Muscle layer of duodenum (tissue), 2 donors: ENCODE measurements around the gene NOD1.

Source experiments
- H3K27ac ChIP-seq: one replicate; pipeline ENCODE4 v1.7.0; 2013; ENCODE audit warnings: mild to moderate bottlenecking, low read length
- H3K27me3 ChIP-seq: one replicate; pipeline ENCODE4 v1.7.0; 2013; ENCODE audit warnings: low read depth, mild to moderate bottlenecking, control low read depth, low read length
- H3K36me3 ChIP-seq, 2 donors: one replicate each; pipeline ENCODE4 v1.7.0; 2013; ENCODE audit warnings: low read length in 2 of 2, control low read depth in 1 of 2, mild to moderate bottlenecking in 1 of 2; ENCODE audit not compliant: insufficient read depth in 2 of 2, control insufficient read depth in 1 of 2
- H3K4me1 ChIP-seq, 2 donors: one replicate each; pipeline ENCODE4 v1.7.0; 2013; ENCODE audit warnings: low read length in 2 of 2, mild to moderate bottlenecking in 2 of 2, control low read depth in 1 of 2, moderate library complexity in 1 of 2; ENCODE audit not compliant: insufficient read depth in 2 of 2, control insufficient read depth in 1 of 2
- H3K4me3 ChIP-seq, 2 donors: one replicate each; pipeline ENCODE4 v1.7.0; 2013; ENCODE audit warnings: low read length in 2 of 2, low read depth in 1 of 2, mild to moderate bottlenecking in 1 of 2
- H3K9me3 ChIP-seq, 2 donors: one replicate each; pipeline ENCODE4 v1.7.0; 2013; ENCODE audit warnings: low read length in 2 of 2, control low read depth in 1 of 2, mild to moderate bottlenecking in 1 of 2; ENCODE audit not compliant: control insufficient read depth in 1 of 2
- donor health status: healthy.

NOD1 gene

DNA sequence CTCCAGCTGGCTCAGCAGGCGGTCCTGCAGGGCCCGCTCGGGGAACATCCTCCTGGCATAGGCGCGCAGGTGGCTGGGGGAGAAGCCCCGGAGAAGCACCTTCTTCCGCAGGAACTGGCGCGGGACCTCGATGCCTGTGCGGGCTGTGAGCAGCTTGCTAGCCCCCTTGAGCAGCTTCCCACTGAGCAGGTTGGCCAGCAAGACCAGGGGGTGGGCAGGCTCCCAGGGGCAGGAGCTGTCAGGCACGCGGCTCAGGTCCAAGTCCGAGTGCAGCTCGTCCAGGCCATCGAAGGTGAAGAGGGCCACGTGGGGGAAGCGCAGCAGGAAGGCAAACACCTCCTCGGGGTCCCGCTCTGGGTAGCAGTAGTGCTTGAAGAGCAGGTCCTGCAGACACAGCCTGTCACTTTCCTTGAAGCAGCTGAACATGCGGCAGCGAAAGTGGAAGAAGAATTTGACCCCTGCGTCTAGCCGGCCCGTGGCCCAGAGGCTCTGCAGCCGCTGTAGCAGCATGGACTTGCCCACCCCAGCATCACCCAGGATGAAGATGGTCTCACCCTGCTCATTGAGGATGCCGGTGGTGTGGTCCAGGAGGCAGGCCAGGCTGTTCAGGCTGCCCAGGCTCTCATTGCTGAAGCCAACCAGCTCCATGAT lies 26.2 kb downstream of the NOD1 start:
- peaks cover 42 to 54% of the 10 kb centered on the region in 2 donors for H3K36me3 ChIP-seq
- H3K4me3 ChIP-seq, result no peak overlapping the region
- no peaks in the 10 kb centered on the region for H3K27me3 ChIP-seq
- no peaks in the 10 kb centered on the region for H3K9me3 ChIP-seq
- H3K4me1 ChIP-seq, result no peaks in the 10 kb centered on the region
- H3K27ac ChIP-seq, result no peak overlapping the region

GRCh38 chr7:30451539-30452279 lies 26.9 kb downstream of the NOD1 start:
- H3K36me3 ChIP-seq, result peaks cover 47 to 61% of the 10 kb centered on the region in 2 donors
- no peaks in the 10 kb centered on the region for H3K27me3 ChIP-seq
- no peak overlapping the region for H3K27ac ChIP-seq

DNA sequence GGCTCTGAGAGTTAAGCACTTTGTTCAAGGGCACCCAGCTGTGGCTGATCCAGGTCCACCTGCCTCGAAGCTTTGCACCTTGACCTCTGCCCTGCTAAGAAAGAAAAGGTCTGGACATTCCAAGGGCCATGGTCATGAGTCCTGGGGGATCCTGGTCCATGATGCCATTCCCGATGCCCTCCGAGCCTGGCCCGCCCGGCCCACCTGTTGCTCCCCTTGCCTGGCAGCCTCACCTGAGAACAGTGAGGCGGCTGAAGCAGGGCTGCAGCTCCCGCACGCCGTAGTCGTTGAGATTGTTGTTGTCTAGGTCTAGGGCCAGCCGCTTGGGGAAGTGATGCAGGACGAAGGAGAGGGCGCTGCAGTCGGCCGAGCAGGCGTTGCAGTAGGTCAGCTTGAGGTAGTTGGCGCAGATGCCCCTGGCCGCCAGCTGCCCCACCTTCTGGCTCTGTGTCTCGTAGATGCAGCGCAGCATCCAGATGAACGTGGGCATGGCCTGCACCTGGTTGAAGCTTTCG lies 27.5 kb downstream of the NOD1 start:
- H3K36me3 ChIP-seq, result peaks cover 40 to 63% of the 10 kb centered on the region in 2 donors
- no peaks in the 10 kb centered on the region for H3K27me3 ChIP-seq
- H3K9me3 ChIP-seq, result no peaks in the 10 kb centered on the region
- H3K27ac ChIP-seq, result no peak overlapping the region
- no peak overlapping the region for H3K4me3 ChIP-seq
- no peaks in the 10 kb centered on the region for H3K4me1 ChIP-seq

More at GRCh38 chr7:30451539-30452279, 26.9 kb downstream of the NOD1 start:
- H3K4me3 ChIP-seq, result no peak overlapping the region
- H3K9me3 ChIP-seq, result no peaks in the 10 kb centered on the region
- no peaks in the 10 kb centered on the region for H3K4me1 ChIP-seq

GRCh38 chr7:30450240-30450982 lies 28.2 kb downstream of the NOD1 start:
- Histone ChIP-seq H3K27ac (no peak overlapping the region), H3K27me3 (no peaks in the 10 kb centered on the region), H3K4me3 (no peak overlapping the region), H3K36me3 (peaks cover 37 to 57% of the 10 kb centered on the region in 2 donors), H3K9me3 (no peaks in the 10 kb centered on the region), H3K4me1 (no peaks in the 10 kb centered on the region)

- Histone ChIP-seq H3K27ac (no peak overlapping the region), H3K4me3 (no peak overlapping the region), H3K9me3 (no peaks in the 10 kb centered on the region), H3K4me1 (no peaks in the 10 kb centered on the region), H3K27me3 (no peaks in the 10 kb centered on the region), H3K36me3 (peaks cover 32 to 43% of the 10 kb centered on the region in 2 donors)
These were observed 30.0 kb downstream of the NOD1 start for GRCh38 chr7:30448461-30449189.

DNA sequence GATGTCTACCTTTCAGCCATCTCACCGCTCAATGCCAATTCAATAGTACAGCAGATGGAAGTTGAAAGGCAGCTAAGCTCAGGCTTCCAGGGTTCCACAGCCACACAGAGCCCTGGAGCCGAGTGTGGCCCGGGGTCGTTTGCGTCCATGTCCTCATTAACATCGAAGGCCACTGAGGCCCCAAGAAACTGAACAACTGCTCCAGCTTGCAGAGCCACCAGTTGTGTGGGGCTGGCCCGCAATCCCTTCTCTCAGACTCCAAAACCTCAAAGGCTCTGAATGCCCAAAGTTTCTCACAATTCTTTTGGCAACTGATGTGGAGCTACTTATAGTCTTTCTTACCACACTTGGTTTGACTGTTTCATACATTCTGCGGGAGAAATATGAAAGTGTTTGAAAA lies 31.1 kb downstream of the NOD1 start:
- no peak overlapping the region for H3K27ac ChIP-seq
- no peak overlapping the region for H3K4me3 ChIP-seq
- peaks cover 32 to 39% of the 10 kb centered on the region in 2 donors for H3K36me3 ChIP-seq
- no peaks in the 10 kb centered on the region for H3K9me3 ChIP-seq
- no peaks in the 10 kb centered on the region for H3K4me1 ChIP-seq
- H3K27me3 ChIP-seq, result no peaks in the 10 kb centered on the region

DNA sequence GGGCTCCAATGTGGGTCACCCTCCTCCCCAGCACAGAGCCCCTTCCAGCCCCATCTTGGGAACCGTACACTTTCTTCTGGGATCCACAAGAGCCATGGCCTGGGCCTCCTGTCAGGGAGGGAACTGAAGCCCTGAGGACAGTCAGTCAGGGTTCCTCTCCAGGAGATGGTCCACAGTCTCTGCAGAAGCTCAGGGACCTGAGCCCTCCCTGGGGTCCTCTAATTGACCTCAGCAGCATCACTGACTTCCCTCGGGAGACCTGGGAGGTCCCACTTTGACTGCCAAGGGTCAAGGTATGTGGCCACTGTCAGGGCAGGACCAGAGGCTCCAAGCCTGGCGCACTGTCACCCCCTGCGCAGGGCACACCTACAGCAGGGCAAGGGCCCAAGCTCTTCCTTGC lies 32.3 kb downstream of the NOD1 start:
- Histone ChIP-seq H3K4me3 (no peak overlapping the region), H3K4me1 (no peaks in the 10 kb centered on the region), H3K27me3 (no peaks in the 10 kb centered on the region), H3K27ac (no peak overlapping the region), H3K9me3 (no peaks in the 10 kb centered on the region), H3K36me3 (peaks cover 27% of the 10 kb centered on the region in 2 donors)

- Histone ChIP-seq H3K27me3 (no peaks in the 10 kb centered on the region), H3K36me3 (peaks cover 22 to 23% of the 10 kb centered on the region in 2 donors)
These were observed 32.8 kb downstream of the NOD1 start for GRCh38 chr7:30445770-30446169.

DNA sequence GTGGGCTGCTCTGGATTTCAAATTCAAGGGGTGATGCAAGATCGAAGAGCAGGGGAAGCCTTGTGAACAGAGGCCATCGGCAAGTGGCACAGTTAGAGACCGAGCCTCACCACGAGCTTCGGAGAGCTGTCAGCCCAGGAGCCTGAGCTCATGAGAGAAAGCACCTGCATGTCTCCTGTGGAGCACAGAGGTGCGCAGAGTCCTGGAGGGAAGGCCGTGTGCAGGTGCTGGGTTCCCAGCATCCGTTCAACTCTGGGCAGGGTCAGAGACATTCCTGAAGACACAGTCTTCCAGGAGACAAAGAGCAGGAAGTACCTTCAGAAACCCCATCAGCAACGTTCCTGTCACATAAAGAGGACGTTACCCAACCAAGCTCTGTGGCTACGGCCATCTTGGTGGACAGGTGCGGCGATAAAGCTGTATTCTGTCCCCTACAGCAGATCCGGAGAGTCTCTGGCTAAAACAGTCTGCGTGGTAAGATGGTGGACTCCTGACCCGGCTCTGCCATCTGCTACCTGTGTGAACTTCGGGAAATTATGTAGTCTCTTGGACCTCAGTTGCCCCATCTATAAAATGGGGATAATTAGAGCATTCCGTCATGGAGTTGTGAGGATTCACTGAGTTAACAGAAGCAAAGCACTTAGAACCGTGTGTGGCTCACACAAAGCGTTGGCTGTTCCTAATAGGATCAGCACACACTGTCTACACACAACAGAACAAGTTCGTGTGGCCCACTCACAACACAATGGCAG lies 40.6 kb downstream of the NOD1 start:
- Histone ChIP-seq H3K9me3 (no peaks in the 10 kb centered on the region), H3K36me3 (peaks cover 13 to 22% of the 10 kb centered on the region in 2 donors), H3K27ac (no peak overlapping the region), H3K4me3 (no peak overlapping the region), H3K27me3 (no peaks in the 10 kb centered on the region), H3K4me1 (peaks cover 13 to 16% of the 10 kb centered on the region in 2 donors)

More at GRCh38 chr7:30445770-30446169, 32.8 kb downstream of the NOD1 start:
- Histone ChIP-seq H3K9me3 (no peaks in the 10 kb centered on the region), H3K4me3 (no peak overlapping the region), H3K4me1 (no peaks in the 10 kb centered on the region), H3K27ac (no peak overlapping the region)

DNA sequence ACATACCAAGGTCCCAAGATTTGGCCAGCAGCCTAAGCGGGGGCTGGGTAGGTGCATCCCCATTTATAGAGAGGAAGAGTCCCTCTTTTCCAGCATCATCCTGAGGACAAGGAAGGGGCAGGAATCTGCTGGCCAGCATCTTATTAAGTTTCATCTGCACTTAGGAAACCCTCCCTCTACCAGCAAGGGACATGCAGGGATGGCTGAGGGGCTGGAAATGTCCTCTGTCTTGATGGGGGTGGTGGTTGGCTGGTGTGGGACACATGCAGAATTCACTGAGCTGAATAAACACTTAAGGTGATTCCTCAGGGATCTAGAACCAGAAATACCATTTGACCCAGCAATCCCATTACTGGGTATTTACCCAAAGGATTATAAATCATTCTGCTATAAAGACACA lies 42.1 kb downstream of the NOD1 start:
- no peaks in the 10 kb centered on the region for H3K9me3 ChIP-seq

More for the DNA sequence above, 42.1 kb downstream of the NOD1 start:
- Histone ChIP-seq H3K27me3 (no peaks in the 10 kb centered on the region), H3K4me3 (no peak overlapping the region), H3K36me3 (peaks cover 13 to 22% of the 10 kb centered on the region in 2 donors), H3K4me1 (peaks cover 16 to 21% of the 10 kb centered on the region in 2 donors), H3K27ac (no peak overlapping the region)
